H54 (cell line): Measurements from ENCODE around the gene TPRG1L.

Source experiments
- DNase-seq: peaks from one replicate; pipeline ENCODE4 v3.0.0; 2011; ENCODE audit warnings: low spot score, mixed read lengths; ENCODE audit not compliant: insufficient read length
- FAIRE-seq: peaks from 3 replicates; lab custom pipeline; 2011; peaks lifted over from hg19 to GRCh38; lab: Jason Lieb, UNC
- POLR2A ChIP-seq: IDR thresholded peaks from 2 replicates; pipeline ENCODE4 v1.6.1; 2011; ENCODE audit warnings: low read depth, mild to moderate bottlenecking, low read length

TPRG1L gene

GRCh38 chr1:3677484-3677883 lies 52.7 kb downstream of the TPRG1L start:
- TF ChIP-seq POLR2A = no peak
- DNase-seq (no peak), FAIRE-seq (no peak)

- DNase-seq (no peak), FAIRE-seq (no peak)
- TF ChIP-seq POLR2A = no peak
These were observed 53.7 kb downstream of the TPRG1L start for GRCh38 chr1:3678361-3679097.

GRCh38 chr1:3679098-3679555 lies 54.3 kb downstream of the TPRG1L start:
- FAIRE-seq = no peak
- no peak for TF ChIP-seq POLR2A
- DNase-seq = no peak
